ENCODE measurements around the gene LYPLA2.

The LYPLA2 gene

GRCh38 chr1:23768733-23769132 is 22.2 kb upstream of the LYPLA2 start:
- FAIRE-seq (no peak), DNase-seq (ENCODE audit: insufficient read length, low spot score) (no peak)
- TF ChIP-seq CTCF (IDR thresholded peaks at IDR 0.05; ENCODE audit: insufficient read depth, missing control alignments), result no peak

- TF ChIP-seq CTCF (IDR thresholded peaks at IDR 0.05; ENCODE audit: insufficient read depth, missing control alignments), result peak; percentile 97
- DNase-seq (ENCODE audit: insufficient read length, low spot score), result no peak
Observed at GRCh38 chr1:23772049-23772853, 18.7 kb upstream of the LYPLA2 start.

GRCh38 chr1:23772854-23773242 is 18.1 kb upstream of the LYPLA2 start:
- no peak for TF ChIP-seq CTCF (IDR thresholded peaks at IDR 0.05; ENCODE audit: insufficient read depth, missing control alignments)
- FAIRE-seq (no peak), DNase-seq (ENCODE audit: insufficient read length, low spot score) (no peak)

More at GRCh38 chr1:23772049-23772853, 18.7 kb upstream of the LYPLA2 start:
- no peak for FAIRE-seq

- no peak for DNase-seq (ENCODE audit: insufficient read length, low spot score)
- no peak for TF ChIP-seq CTCF (IDR thresholded peaks at IDR 0.05; ENCODE audit: insufficient read depth, missing control alignments)
- no peak for FAIRE-seq
Observed at GRCh38 chr1:23774174-23774880, 16.6 kb upstream of the LYPLA2 start.

GRCh38 chr1:23776217-23776616 is 14.7 kb upstream of the LYPLA2 start:
- DNase-seq (ENCODE audit: insufficient read length, low spot score), result no peak
- no peak for FAIRE-seq
- no peak for TF ChIP-seq CTCF (IDR thresholded peaks at IDR 0.05; ENCODE audit: insufficient read depth, missing control alignments)

GRCh38 chr1:23777979-23778814 is 12.7 kb upstream of the LYPLA2 start, which contains the start of gene PITHD1:
Gene PITHD1 (plus strand): TSS chr1:23778418. CDS start chr1:23778516, 98 bp downstream.
- FAIRE-seq, result no peak
- DNase-seq (ENCODE audit: insufficient read length, low spot score), result peak; percentile 58
- no peak for TF ChIP-seq CTCF (IDR thresholded peaks at IDR 0.05; ENCODE audit: insufficient read depth, missing control alignments)
